Kidney (tissue), 14 donors: ENCODE measurements around the gene POMGNT2. TPM values are rescaled to one million over a fixed set of nuclear protein-coding genes. Genes with fewer than 3 reads are reported as not detected.

Experiments
- DNase-seq, 5 donors: peaks; one replicate each; pipeline ENCODE4 v3.0.0-alpha.2; 2013 to 2020
- FAIRE-seq: peaks from 2 replicates; lab custom pipeline; 2012; peaks lifted over from hg19 to GRCh38; lab: Jason Lieb, UNC
- H3K27ac ChIP-seq, 2 donors: one replicate each; pipeline ENCODE4 v1.7.0; 2013; ENCODE audit warnings: low read depth in 2 of 2, low read length in 2 of 2, inconsistent platforms in 1 of 2
- H3K27me3 ChIP-seq: one replicate; pipeline ENCODE4 v1.7.1; 2013; ENCODE audit warnings: low read length, inconsistent platforms; ENCODE audit not compliant: control insufficient read depth, insufficient read depth
- H3K36me3 ChIP-seq, 3 donors: one replicate each; pipeline versions ENCODE4 v1.7.0 to v1.7.1; 2013; ENCODE audit warnings: low read length in 3 of 3, control low read depth in 1 of 3, inconsistent platforms in 1 of 3; ENCODE audit not compliant: insufficient read depth in 3 of 3, control insufficient read depth in 2 of 3
- H3K4me1 ChIP-seq, 3 donors: one replicate each; pipeline versions ENCODE4 v1.7.0 to v1.7.1; 2013; ENCODE audit warnings: low read length in 3 of 3, inconsistent platforms in 1 of 3, low read depth in 1 of 3; ENCODE audit not compliant: control insufficient read depth in 2 of 3, insufficient read depth in 2 of 3
- H3K4me3 ChIP-seq, 3 donors: one replicate each; pipeline versions ENCODE4 v1.7.0 to v1.8.1; 2013; ENCODE audit warnings: low read length in 3 of 3, control low read depth in 1 of 3, inconsistent platforms in 1 of 3
- H3K9ac ChIP-seq, 3 donors: one replicate each; pipeline versions ENCODE4 v1.7.0 to v1.7.1; 2013; ENCODE audit warnings: low read length in 3 of 3, control low read depth in 1 of 3, inconsistent platforms in 1 of 3
- H3K9me3 ChIP-seq, 3 donors: one replicate each; pipeline versions ENCODE4 v1.7.0 to v1.7.1; 2013; ENCODE audit warnings: low read length in 3 of 3, control low read depth in 1 of 3, inconsistent platforms in 1 of 3; ENCODE audit not compliant: control insufficient read depth in 2 of 3, insufficient read depth in 1 of 3
- intact Hi-C: fragments of 100-400 bp; cut with DNase I; formaldehyde crosslinking; loops from one replicate; pipeline ENCODE4 v1.11.1; 2022
- polyA plus RNA-seq: library from polyadenylated mRNA; stranded (reverse); fragments of 350-450 nt; fragmentation: Illumina TruSeq; extraction: RNeasy Lipid Tissue Mini Kit (QIAGEN cat#74804); gene quantifications from one replicate; pipeline ENCODE4 v1.2.3, GENCODE V29; 2014; ENCODE audit warnings: low read depth, low replicate concordance; ENCODE audit not compliant: insufficient read depth
- total RNA-seq: library from RNA; stranded (reverse); fragmentation: NEBNext Ultra II Directional; extraction: Animal tissue kit (Norgen Biotek cat#: 25700); gene quantifications from one replicate; pipeline ENCODE4 v1.2.1, GENCODE V29; 2021
- TF ChIP-seq, protein P1 (sequence below): IDR thresholded peaks from 3 replicates; pipeline ENCODE4 v1.5.1; 2012; ENCODE audit warnings: mild to moderate bottlenecking, moderate library complexity, borderline replicate concordance; ENCODE audit not compliant: insufficient read depth; ENCODE audit errors: extremely low read depth
- donor health status: control.
- donor health status: control.
- donor health status: control.
- donor health status: control.
- donor health status: control.
- donor health status: DM: yes; HTN: yes; CAD: no.
- donor health status: Normal renal cell carcinoma (clear cell type).

The POMGNT2 gene
- total and polyA plus RNA-seq, 2 donors from 2014 or later: 15.4 to 16.0 TPM

DNA sequence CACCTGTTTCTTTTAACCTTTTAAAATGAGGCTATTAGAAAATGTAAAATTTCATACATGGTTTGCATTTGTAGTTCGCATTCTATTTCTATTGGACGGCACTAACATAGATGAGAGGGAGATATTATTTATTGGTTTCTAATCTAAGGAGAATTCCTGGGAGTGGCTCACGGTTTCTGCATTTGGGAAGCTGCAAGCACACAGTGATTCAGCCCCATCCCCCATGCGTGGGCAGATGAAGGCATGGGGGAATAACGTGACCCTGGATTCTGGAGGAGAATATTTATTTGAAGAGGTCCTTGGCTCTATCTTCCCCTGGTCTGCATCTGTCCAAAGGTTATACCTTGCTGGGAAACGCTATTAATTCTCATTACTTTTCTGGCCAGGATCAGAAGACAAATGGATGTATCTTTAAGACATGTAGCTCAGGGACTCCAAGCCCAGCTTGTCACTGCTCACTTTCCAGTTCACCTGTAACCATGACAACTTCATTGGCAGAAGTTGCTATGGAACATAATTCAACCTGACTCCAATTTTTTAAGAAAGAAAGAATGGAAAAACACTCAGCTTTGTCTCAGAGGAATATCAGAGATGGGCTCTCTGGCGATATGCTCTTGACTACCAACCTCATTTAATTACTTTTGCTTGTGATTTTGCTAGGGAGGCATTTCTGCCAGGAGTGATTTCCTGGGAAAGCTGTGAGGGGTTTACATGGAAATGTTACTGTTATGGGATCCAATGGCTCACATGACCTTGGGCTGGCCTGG is 27.2 kb upstream of the POMGNT2 start:
- H3K27ac ChIP-seq: no peak overlapping the region
- FAIRE-seq (no peak), DNase-seq (no peak)
- no peak overlapping the region for H3K4me3 ChIP-seq
- H3K27me3 ChIP-seq: no peaks in the 10 kb centered on the region
- no peaks in the 10 kb centered on the region for H3K36me3 ChIP-seq
- intact Hi-C loops: no loop called here
- TF ChIP-seq, protein P1, sequence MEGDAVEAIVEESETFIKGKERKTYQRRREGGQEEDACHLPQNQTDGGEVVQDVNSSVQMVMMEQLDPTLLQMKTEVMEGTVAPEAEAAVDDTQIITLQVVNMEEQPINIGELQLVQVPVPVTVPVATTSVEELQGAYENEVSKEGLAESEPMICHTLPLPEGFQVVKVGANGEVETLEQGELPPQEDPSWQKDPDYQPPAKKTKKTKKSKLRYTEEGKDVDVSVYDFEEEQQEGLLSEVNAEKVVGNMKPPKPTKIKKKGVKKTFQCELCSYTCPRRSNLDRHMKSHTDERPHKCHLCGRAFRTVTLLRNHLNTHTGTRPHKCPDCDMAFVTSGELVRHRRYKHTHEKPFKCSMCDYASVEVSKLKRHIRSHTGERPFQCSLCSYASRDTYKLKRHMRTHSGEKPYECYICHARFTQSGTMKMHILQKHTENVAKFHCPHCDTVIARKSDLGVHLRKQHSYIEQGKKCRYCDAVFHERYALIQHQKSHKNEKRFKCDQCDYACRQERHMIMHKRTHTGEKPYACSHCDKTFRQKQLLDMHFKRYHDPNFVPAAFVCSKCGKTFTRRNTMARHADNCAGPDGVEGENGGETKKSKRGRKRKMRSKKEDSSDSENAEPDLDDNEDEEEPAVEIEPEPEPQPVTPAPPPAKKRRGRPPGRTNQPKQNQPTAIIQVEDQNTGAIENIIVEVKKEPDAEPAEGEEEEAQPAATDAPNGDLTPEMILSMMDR: no peak
- no peak overlapping the region for H3K9ac ChIP-seq
- no peaks in the 10 kb centered on the region for H3K9me3 ChIP-seq
- H3K4me1 ChIP-seq: no peaks in the 10 kb centered on the region

DNA sequence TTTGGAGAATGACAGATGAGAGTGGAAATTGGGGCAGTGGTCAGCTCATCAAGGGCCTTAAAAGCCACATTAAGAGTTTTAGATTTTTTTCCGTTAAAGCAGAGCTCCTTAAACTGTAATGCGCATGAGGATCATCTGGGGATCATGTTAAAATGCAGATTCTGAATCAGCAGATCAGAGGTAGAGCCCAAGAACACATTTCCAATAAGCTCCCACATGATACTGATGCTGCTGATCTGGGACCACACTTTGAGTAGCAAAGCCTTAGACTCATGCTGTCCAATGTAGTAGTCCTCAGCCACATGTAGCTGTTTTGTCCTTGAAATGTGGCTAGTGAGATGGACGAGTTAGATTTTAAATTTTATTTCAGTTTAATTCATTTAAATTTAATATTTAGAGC is 26.3 kb upstream of the POMGNT2 start:
- H3K4me1 ChIP-seq: no peaks in the 10 kb centered on the region
- H3K4me3 ChIP-seq: no peak overlapping the region
- intact Hi-C loops: no loop called here
- no peaks in the 10 kb centered on the region for H3K9me3 ChIP-seq
- TF ChIP-seq, protein P1: no peak
- no peaks in the 10 kb centered on the region for H3K36me3 ChIP-seq
- no peak for FAIRE-seq
- DNase-seq: no peak
- no peak overlapping the region for H3K9ac ChIP-seq
- H3K27ac ChIP-seq: no peak overlapping the region
- no peaks in the 10 kb centered on the region for H3K27me3 ChIP-seq

DNA sequence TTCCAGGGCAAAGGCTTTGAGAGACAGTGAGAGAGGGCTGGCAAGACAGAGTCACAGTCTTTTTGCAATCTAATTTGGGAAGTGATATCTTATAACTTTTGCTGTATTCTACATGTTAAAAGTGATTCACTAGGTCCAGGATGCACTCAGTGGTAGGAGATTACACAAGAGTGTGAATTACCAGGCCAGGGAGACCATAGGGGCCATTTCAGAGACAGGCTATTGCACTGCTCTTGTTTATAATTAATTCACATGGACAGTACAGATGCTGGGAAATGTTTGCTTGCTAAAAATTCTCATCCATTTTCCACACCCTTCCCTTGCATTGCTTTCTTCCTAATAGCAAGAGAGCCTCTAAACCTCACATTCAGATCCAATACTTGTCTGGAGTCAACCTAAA is 22.6 kb upstream of the POMGNT2 start:
- Histone ChIP-seq H3K4me1 (no peaks in the 10 kb centered on the region), H3K4me3 (no peak overlapping the region), H3K27me3 (no peaks in the 10 kb centered on the region), H3K36me3 (no peaks in the 10 kb centered on the region), H3K27ac (no peak overlapping the region), H3K9ac (no peak overlapping the region), H3K9me3 (no peaks in the 10 kb centered on the region)
- DNase-seq (no peak), FAIRE-seq (no peak)
- intact Hi-C loops: no loop called here
- TF ChIP-seq, protein P1: no peak

DNA sequence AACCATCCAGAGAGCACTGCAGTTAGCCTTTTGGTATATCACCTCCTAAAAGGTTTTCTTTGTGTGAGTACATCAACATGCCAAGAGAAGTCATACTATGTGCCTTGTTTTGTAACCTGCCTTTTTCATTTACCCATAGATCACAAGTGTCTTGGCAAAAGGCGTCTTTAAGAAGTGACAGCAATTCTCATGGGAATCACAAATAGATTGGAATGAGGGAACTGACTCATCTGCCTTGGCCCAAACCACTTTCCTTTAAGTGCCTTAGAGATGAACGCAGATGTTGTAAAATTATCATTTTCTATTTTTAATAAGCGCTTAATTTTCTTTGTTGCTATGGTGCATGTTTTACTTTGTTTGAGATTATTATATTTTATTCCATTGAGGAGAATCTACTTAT is 20.7 kb upstream of the POMGNT2 start:
- H3K27me3 ChIP-seq: no peaks in the 10 kb centered on the region
- intact Hi-C loops: no loop called here
- DNase-seq (no peak), FAIRE-seq (no peak)
- TF ChIP-seq, protein P1: no peak
- no peak overlapping the region for H3K27ac ChIP-seq
- H3K9ac ChIP-seq: no peak overlapping the region
- H3K4me1 ChIP-seq: no peaks in the 10 kb centered on the region
- H3K36me3 ChIP-seq: no peaks in the 10 kb centered on the region
- H3K4me3 ChIP-seq: no peak overlapping the region
- no peaks in the 10 kb centered on the region for H3K9me3 ChIP-seq
